HEK293T (cell line): ENCODE results near the gene FBXL5.

ENCODE experiments used
- CTCF ChIA-PET: fragments of 350-600 bp; formaldehyde crosslinking; extraction: SDS; loops from one replicate; lab custom pipeline; 2021; ENCODE audit warnings: antibody characterized with exemption, inconsistent platforms; lab: Yijun Ruan, JAX
- POLR2A ChIA-PET: fragments of 350-600 bp; formaldehyde crosslinking; extraction: SDS; loops from one replicate; lab custom pipeline; 2020; ENCODE audit warnings: antibody characterized with exemption, inconsistent platforms; lab: Yijun Ruan, JAX
- DNase-seq: peaks from one replicate; pipeline ENCODE4 v3.0.0; 2012; ENCODE audit warnings: mixed read lengths; ENCODE audit errors: extremely low spot score
- ARNT ChIP-seq: fragments of 450-650 bp; IDR thresholded peaks from 2 replicates; pipeline ENCODE4 v1.6.1; 2017; ENCODE audit warnings: mild to moderate bottlenecking
- BHLHE40 ChIP-seq: fragments of 450-650 bp; IDR thresholded peaks from 2 replicates; pipeline ENCODE4 v1.6.1; 2016; ENCODE audit warnings: mild to moderate bottlenecking, moderate library complexity, borderline replicate concordance
- CTBP1 ChIP-seq: fragments of 450-650 bp; IDR thresholded peaks from 2 replicates; pipeline ENCODE4 v1.6.1; 2016; ENCODE audit warnings: borderline replicate concordance
- ELF4 ChIP-seq: fragments of 450-650 bp; IDR thresholded peaks from 2 replicates; pipeline ENCODE4 v1.6.1; 2017; ENCODE audit warnings: antibody characterized with exemption
- FOXA1 ChIP-seq: fragments of 450-650 bp; IDR thresholded peaks from 2 replicates; pipeline ENCODE4 v1.6.1; 2016; ENCODE audit warnings: mild to moderate bottlenecking
- FOXK2 ChIP-seq: fragments of 450-650 bp; IDR thresholded peaks from 2 replicates; pipeline ENCODE4 v1.6.1; 2016; ENCODE audit warnings: mild to moderate bottlenecking
- FOXM1 ChIP-seq: fragments of 450-650 bp; IDR thresholded peaks from 2 replicates; pipeline ENCODE4 v1.6.1; 2017; ENCODE audit warnings: mild to moderate bottlenecking, borderline replicate concordance
- HDGF ChIP-seq: fragments of 450-650 bp; IDR thresholded peaks from 2 replicates; pipeline ENCODE4 v1.6.1; 2017; ENCODE audit warnings: antibody characterized with exemption, borderline replicate concordance
- L3MBTL2 ChIP-seq: fragments of 450-650 bp; conservative IDR thresholded peaks from 2 replicates; pipeline ENCODE4 v1.6.1; 2016; ENCODE audit warnings: mild to moderate bottlenecking
- LEF1 ChIP-seq: fragments of 450-650 bp; IDR thresholded peaks from 2 replicates; pipeline ENCODE4 v1.6.1; 2017; ENCODE audit warnings: mild to moderate bottlenecking, borderline replicate concordance
- NFRKB ChIP-seq: fragments of 450-650 bp; IDR thresholded peaks from 2 replicates; pipeline ENCODE4 v1.6.1; 2016; ENCODE audit warnings: mild to moderate bottlenecking, moderate library complexity
- PKNOX1 ChIP-seq: fragments of 450-650 bp; IDR thresholded peaks from 2 replicates; pipeline ENCODE4 v1.6.1; 2016
- SP1 ChIP-seq: fragments of 450-650 bp; IDR thresholded peaks from 2 replicates; pipeline ENCODE4 v1.6.1; 2017
- SUZ12 ChIP-seq: fragments of 450-650 bp; IDR thresholded peaks from 2 replicates; pipeline ENCODE4 v1.6.1; 2016; ENCODE audit warnings: mild to moderate bottlenecking
- TARDBP ChIP-seq: fragments of 450-650 bp; IDR thresholded peaks from 2 replicates; pipeline ENCODE4 v1.6.1; 2016
- ZNF384 ChIP-seq: fragments of 450-650 bp; IDR thresholded peaks from 2 replicates; pipeline ENCODE4 v1.6.1; 2016

The FBXL5 gene

GRCh38 chr4:15587649-15588048 is 67.5 kb downstream of the FBXL5 start:
- TF ChIP-seq ELF4 (no peak), SUZ12 (no peak), NFRKB (no peak), ZNF384 (no peak), TARDBP (no peak), ARNT (no peak), FOXM1 (no peak), FOXK2 (no peak), SP1 (no peak), FOXA1 (no peak), PKNOX1 (no peak), HDGF (no peak), BHLHE40 (no peak), LEF1 (no peak), CTBP1 (no peak), L3MBTL2 (no peak)
- ChIA-PET CTCF (no interaction called here), POLR2A (no interaction called here)
- DNase-seq, result no peak

GRCh38 chr4:15586066-15586465 is 69.1 kb downstream of the FBXL5 start:
- DNase-seq, result no peak
- TF ChIP-seq FOXA1, result no peak
- no peak for TF ChIP-seq PKNOX1
- TF ChIP-seq L3MBTL2, result no peak
- no peak for TF ChIP-seq NFRKB
- no peak for TF ChIP-seq CTBP1
- no peak for TF ChIP-seq FOXM1
- no peak for TF ChIP-seq SUZ12
- TF ChIP-seq TARDBP, result no peak
- TF ChIP-seq BHLHE40, result no peak
- no peak for TF ChIP-seq ARNT
- no peak for TF ChIP-seq ELF4
- no peak for TF ChIP-seq SP1
- no peak for TF ChIP-seq FOXK2
- no peak for TF ChIP-seq HDGF
- TF ChIP-seq ZNF384, result no peak
- no peak for TF ChIP-seq LEF1
- POLR2A ChIA-PET, result no interaction called here
- CTCF ChIA-PET, result no interaction called here

GRCh38 chr4:15585331-15585730 is 69.8 kb downstream of the FBXL5 start:
- ChIA-PET CTCF (no interaction called here), POLR2A (no interaction called here)
- TF ChIP-seq L3MBTL2 (no peak), CTBP1 (no peak), NFRKB (no peak), FOXA1 (no peak), PKNOX1 (no peak), BHLHE40 (no peak)
- DNase-seq, result no peak

GRCh38 chr4:15584785-15585184 is 70.4 kb downstream of the FBXL5 start:
- POLR2A ChIA-PET, result no interaction called here
- CTCF ChIA-PET, result no interaction called here
- DNase-seq, result no peak
- no peak for TF ChIP-seq L3MBTL2
- TF ChIP-seq NFRKB, result no peak
- no peak for TF ChIP-seq ZNF384
- no peak for TF ChIP-seq CTBP1
- no peak for TF ChIP-seq TARDBP

- CTCF ChIA-PET, result no interaction called here
- POLR2A ChIA-PET, result interaction anchor here (1.4 kb wide), 1 partner anchor 104 kb away, joined by 3 read pairs; the partner anchor contains the start of gene FAM200B
- no peak for TF ChIP-seq ELF4
- TF ChIP-seq SP1, result no peak
- TF ChIP-seq ARNT, result no peak
- TF ChIP-seq HDGF, result no peak
- TF ChIP-seq FOXA1, result no peak
- TF ChIP-seq SUZ12, result no peak
- no peak for TF ChIP-seq L3MBTL2
- no peak for DNase-seq
These were observed 77.6 kb downstream of the FBXL5 start for GRCh38 chr4:15577508-15577907.

- no peak for TF ChIP-seq ELF4
- no peak for TF ChIP-seq TARDBP
- no peak for TF ChIP-seq ARNT
- TF ChIP-seq BHLHE40, result no peak
- no peak for TF ChIP-seq FOXM1
- no peak for TF ChIP-seq FOXK2
- TF ChIP-seq SUZ12, result no peak
- no peak for TF ChIP-seq ZNF384
- ChIA-PET POLR2A (interaction anchor here (1.4 kb wide), 1 partner anchor 105 kb away, joined by 3 read pairs; the partner anchor contains the start of gene FAM200B), CTCF (no interaction called here)
- no peak for DNase-seq
These were observed 79.2 kb downstream of the FBXL5 start for GRCh38 chr4:15575966-15576365.

GRCh38 chr4:15569746-15570145 is 85.4 kb downstream of the FBXL5 start:
- POLR2A ChIA-PET, result no interaction called here
- CTCF ChIA-PET, result no interaction called here
- TF ChIP-seq FOXM1 (no peak), BHLHE40 (no peak), ARNT (no peak), SUZ12 (no peak), LEF1 (no peak), TARDBP (no peak), HDGF (no peak), PKNOX1 (no peak), ELF4 (no peak), ZNF384 (no peak), FOXK2 (no peak), CTBP1 (no peak), SP1 (no peak), FOXA1 (no peak), L3MBTL2 (no peak), NFRKB (no peak)
- no peak for DNase-seq
